ENCODE data around the gene LRRC56. TPM values are rescaled to one million over a fixed set of nuclear protein-coding genes. Genes with fewer than 3 reads are reported as not detected.
A peak's percentile ranks its signal among the peaks of the same experiment; 100 is the strongest.

LRRC56 gene, protein sequence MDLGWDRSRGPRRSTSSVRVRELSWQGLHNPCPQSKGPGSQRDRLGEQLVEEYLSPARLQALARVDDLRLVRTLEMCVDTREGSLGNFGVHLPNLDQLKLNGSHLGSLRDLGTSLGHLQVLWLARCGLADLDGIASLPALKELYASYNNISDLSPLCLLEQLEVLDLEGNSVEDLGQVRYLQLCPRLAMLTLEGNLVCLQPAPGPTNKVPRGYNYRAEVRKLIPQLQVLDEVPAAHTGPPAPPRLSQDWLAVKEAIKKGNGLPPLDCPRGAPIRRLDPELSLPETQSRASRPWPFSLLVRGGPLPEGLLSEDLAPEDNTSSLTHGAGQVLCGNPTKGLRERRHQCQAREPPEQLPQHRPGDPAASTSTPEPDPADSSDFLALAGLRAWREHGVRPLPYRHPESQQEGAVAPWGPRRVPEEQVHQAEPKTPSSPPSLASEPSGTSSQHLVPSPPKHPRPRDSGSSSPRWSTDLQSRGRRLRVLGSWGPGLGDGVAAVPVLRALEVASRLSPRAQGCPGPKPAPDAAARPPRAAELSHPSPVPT
- 1 to 10 TPM; 1.9 to 2.2 TPM for total RNA-seq

DNA sequence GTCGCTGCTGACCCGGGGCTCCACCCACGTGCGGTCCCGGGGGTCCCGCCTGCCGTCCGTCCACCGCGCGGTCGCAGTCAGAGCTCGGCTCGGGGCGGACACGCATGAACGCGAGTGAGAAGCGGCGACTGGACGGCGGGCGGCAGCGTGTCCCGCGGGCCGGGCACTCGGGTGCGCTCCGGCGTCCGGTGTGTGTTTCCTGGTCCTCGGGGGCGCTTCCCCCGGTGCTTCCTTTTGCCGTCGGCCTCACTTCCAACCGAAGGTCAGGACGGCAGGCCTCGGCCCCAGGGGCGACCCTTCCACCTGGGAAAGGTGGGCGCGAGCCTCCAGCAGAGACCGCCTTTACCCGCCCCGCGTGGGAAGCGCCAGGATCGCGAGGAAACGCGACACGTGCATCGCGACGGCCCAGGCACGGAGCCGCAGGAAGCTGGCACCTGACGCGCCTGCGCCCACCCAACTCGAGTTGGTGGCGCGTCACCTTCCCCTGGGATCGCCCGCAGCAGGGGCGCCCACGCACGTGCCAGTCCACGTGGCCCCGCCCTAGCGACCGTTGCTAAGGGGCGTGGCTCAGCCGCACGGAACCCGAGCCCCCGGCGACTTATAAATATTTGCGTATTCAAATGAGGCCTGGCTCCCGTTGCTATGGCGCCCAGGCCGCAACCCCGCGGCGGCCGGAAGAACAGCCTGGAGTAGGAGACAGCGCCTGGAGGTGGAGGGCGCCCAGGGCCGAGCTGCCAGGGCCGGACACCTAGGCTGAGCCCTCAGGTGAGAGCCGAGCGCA is at the start of gene LRRC56:
TSS of gene LRRC56 (plus strand) at position 687 of the 781 bp plus-strand sequence. CDS start 3,158 bp downstream, outside the sequence.
- H3K27ac Mint-ChIP-seq, result peak within 1 kb of the TSS; percentile 93
- ChIA-PET CTCF (interaction anchor here (1.0 to 1.9 kb wide), 4 partner anchors 17 to 189 kb away, joined by 5 to 15 read pairs (median 9); no protein-coding TSS in a partner anchor), POLR2A (interaction anchor here (1.0 to 1.6 kb wide), 4 partner anchors 32 to 250 kb away, joined by 3 to 5 read pairs (median 4); no protein-coding TSS in a partner anchor)
- peak within 1 kb of the TSS; percentile 88 for H3K4me3 Mint-ChIP-seq
- peak; percentile 40 for ATAC-seq
- H3K27me3 Mint-ChIP-seq (ENCODE audit: low read depth), result no peaks in the 10 kb centered on the region
- H3K4me1 Mint-ChIP-seq (ENCODE audit: low read depth), result peaks cover 26% of the 10 kb centered on the region
- no peaks in the 10 kb centered on the region for H3K9me3 Mint-ChIP-seq (ENCODE audit: insufficient read depth)
- DNase-seq, result peak; percentile 91
- peaks cover 2% of the 10 kb centered on the region for H3K36me3 Mint-ChIP-seq (ENCODE audit: low read depth)

DNA sequence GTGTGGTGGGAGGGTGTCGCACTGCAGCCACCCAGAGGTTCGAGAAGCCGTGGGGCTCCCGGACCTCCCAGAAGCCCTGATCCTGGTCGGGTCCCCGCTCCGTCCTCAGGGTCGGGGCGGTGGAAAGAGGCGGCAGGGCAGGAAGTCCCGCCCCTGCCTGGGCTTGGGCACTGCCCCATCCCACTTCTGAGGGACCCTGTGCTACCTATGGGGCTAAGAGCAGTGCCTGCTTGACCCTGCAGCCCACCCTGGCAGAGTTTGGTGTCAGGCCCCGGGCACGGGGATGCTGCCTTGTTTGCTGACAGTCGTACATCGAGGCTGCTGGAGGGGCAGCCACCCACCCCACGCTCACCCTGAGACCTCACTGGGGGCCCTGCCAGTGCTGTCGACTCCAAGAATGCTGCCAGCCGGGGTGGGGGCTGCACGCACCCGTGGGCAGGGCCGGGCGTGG is 49.7 kb upstream of the LRRC56 start:
- ChIA-PET POLR2A (no interaction called here), CTCF (no interaction called here)
- Mint-ChIP-seq H3K27me3 (ENCODE audit: low read depth) (no peaks in the 10 kb centered on the region), H3K27ac (no peak overlapping the region), H3K9me3 (ENCODE audit: insufficient read depth) (no peaks in the 10 kb centered on the region), H3K4me1 (ENCODE audit: low read depth) (no peaks in the 10 kb centered on the region), H3K36me3 (ENCODE audit: low read depth) (no peaks in the 10 kb centered on the region), H3K4me3 (no peak overlapping the region)
- no peak for ATAC-seq
- DNase-seq, result no peak

DNA sequence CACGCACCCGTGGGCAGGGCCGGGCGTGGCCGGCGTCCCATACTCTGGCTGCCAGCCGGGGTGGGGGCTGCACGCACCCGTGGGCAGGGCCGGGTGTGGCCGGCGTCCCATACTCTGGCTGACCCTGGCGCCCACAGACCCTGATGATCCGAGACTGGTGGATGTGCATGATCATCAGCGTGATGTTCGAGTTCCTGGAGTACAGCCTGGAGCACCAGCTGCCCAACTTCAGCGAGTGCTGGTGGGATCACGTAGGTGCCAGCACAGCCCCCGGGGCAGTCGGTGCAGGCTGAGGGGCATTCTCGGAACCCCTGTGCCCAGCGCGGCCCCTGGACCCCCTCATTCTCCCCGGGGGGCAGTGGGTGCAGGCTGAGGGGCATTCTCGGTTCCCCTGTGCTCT is 49.3 kb upstream of the LRRC56 start:
- Mint-ChIP-seq H3K27ac (no peak overlapping the region), H3K27me3 (ENCODE audit: low read depth) (no peaks in the 10 kb centered on the region), H3K36me3 (ENCODE audit: low read depth) (no peaks in the 10 kb centered on the region), H3K4me1 (ENCODE audit: low read depth) (no peaks in the 10 kb centered on the region), H3K9me3 (ENCODE audit: insufficient read depth) (no peaks in the 10 kb centered on the region), H3K4me3 (no peak overlapping the region)
- DNase-seq (no peak), ATAC-seq (no peak)
- ChIA-PET POLR2A (no interaction called here), CTCF (no interaction called here)

DNA sequence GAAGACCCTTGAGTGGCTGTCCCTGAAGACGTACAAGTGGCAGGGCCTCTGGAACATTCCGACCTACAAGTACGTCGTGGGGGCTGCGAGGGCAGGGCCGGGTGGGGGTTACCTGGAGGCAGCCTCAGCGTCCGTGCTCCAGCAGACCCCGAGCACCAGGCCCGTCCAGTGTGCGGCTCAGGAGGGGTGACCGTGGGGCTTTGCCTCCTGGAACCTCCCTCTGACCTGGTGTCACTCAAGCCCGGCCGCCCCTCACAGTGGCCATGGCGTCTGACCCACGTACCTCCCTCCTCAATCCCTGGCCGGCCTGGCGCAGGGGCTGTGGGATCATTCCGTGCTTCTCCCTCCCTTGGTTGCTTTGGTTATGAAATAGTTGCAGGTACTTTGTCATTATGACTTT is 48.7 kb upstream of the LRRC56 start:
- ATAC-seq (no peak), DNase-seq (no peak)
- H3K27me3 Mint-ChIP-seq (ENCODE audit: low read depth), result no peaks in the 10 kb centered on the region
- H3K36me3 Mint-ChIP-seq (ENCODE audit: low read depth), result no peaks in the 10 kb centered on the region
- CTCF ChIA-PET, result no interaction called here
- no peaks in the 10 kb centered on the region for H3K4me1 Mint-ChIP-seq (ENCODE audit: low read depth)
- H3K4me3 Mint-ChIP-seq, result no peak overlapping the region
- no peaks in the 10 kb centered on the region for H3K9me3 Mint-ChIP-seq (ENCODE audit: insufficient read depth)
- POLR2A ChIA-PET, result no interaction called here
- H3K27ac Mint-ChIP-seq, result no peak overlapping the region

DNA sequence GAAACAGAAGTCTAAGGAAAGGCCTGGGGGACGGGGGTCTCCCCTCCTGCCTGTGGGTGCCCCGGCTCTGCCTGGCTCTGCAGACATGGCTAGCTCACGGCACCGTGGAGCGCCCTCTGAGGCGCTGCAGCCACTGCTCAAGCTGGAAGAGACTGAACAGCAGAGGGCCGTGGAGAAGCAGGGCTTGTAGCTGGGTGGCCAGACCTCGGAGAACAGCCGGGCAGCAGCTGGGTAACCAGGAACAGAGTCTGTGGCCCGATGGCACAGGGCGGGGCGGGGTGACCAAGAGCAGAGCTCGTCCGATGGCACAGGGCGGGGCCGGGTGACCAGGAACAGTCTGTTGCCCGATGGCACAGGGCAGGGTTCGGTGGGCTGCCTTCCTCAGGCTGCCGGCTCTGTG is 48.3 kb upstream of the LRRC56 start:
- H3K9me3 Mint-ChIP-seq (ENCODE audit: insufficient read depth), result no peaks in the 10 kb centered on the region
- CTCF ChIA-PET, result no interaction called here
- POLR2A ChIA-PET, result no interaction called here
- DNase-seq (no peak), ATAC-seq (no peak)
- peak overlapping the region; percentile 43 for H3K27ac Mint-ChIP-seq
- no peak overlapping the region for H3K4me3 Mint-ChIP-seq
- no peaks in the 10 kb centered on the region for H3K4me1 Mint-ChIP-seq (ENCODE audit: low read depth)
- H3K36me3 Mint-ChIP-seq (ENCODE audit: low read depth), result no peaks in the 10 kb centered on the region
- no peaks in the 10 kb centered on the region for H3K27me3 Mint-ChIP-seq (ENCODE audit: low read depth)

DNA sequence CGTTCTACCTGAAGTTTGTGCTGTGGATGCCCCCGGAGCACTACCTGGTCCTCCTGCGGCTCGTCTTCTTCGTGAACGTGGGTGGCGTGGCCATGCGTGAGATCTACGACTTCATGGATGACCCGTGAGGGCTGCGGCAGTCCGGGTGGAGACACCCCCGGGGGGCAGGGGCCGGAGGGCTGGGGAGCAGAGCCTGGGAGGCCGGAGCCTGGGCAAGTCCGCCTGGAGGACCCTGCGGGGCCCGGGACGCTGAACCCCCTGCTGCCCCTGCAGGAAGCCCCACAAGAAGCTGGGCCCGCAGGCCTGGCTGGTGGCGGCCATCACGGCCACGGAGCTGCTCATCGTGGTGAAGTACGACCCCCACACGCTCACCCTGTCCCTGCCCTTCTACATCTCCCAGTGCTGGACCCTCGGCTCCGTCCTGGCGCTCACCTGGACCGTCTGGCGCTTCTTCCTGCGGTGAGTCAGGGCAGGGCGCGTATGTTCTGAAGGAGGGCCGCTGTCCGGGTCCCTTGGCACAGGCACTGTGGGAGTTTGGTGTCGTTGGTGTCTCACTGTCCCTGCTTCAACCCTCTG is 47.6 kb upstream of the LRRC56 start:
- Mint-ChIP-seq H3K4me3 (no peak overlapping the region), H3K27me3 (ENCODE audit: low read depth) (no peaks in the 10 kb centered on the region), H3K36me3 (ENCODE audit: low read depth) (peaks cover 2% of the 10 kb centered on the region), H3K27ac (no peak overlapping the region), H3K9me3 (ENCODE audit: insufficient read depth) (no peaks in the 10 kb centered on the region), H3K4me1 (ENCODE audit: low read depth) (no peaks in the 10 kb centered on the region)
- POLR2A ChIA-PET, result no interaction called here
- ATAC-seq, result no peak
- DNase-seq, result no peak
- CTCF ChIA-PET, result no interaction called here

DNA sequence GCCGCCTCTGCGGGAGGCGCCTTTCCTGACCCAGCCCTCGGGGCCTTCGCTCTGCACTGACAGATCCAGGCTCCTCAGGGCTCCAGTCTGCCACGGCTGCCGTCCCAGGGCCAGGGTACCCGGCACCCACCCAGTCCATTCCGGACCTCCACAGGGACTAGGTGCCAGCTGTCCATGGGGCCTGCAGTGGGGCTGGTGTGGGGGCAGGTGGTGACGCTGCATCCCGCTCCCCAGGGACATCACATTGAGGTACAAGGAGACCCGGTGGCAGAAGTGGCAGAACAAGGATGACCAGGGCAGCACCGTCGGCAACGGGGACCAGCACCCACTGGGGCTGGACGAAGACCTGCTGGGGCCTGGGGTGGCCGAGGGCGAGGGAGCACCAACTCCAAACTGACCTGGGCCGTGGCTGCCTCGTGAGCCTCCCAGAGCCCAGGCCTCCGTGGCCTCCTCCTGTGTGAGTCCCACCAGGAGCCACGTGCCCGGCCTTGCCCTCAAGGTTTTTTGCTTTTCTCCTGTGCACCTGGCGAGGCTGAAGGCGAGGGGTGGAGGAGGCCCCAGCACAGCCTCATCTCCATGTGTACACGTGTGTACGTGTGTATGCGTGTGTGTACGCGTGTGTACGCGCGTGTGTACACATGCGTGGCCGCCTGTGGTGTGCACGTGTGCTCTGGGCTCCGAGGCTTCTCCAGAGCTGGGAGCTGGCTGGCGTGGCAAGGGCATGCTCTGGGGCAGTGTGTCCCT is 47.0 kb upstream of the LRRC56 start:
- Mint-ChIP-seq H3K4me3 (no peak overlapping the region), H3K27me3 (ENCODE audit: low read depth) (no peaks in the 10 kb centered on the region), H3K27ac (no peak overlapping the region), H3K4me1 (ENCODE audit: low read depth) (no peaks in the 10 kb centered on the region), H3K36me3 (ENCODE audit: low read depth) (peaks cover 2% of the 10 kb centered on the region), H3K9me3 (ENCODE audit: insufficient read depth) (no peaks in the 10 kb centered on the region)
- ChIA-PET CTCF (no interaction called here), POLR2A (no interaction called here)
- ATAC-seq (no peak), DNase-seq (no peak)

DNA sequence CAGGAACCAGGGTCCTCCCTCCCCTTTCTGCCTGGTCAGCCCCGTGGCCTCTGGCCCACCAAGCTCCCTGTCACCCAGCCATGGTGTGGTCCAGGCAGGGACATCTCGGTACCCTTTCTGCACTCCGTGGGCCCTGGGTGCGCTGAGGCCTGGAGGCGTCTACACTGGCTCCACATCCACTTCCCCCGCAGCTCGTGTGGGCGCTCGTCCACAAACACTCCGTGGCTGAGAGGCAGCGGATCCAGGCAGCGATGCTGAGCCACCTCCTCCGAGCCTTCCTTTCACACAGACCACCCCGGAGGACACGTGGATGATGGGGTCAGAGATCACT is 46.4 kb upstream of the LRRC56 start:
- no peak for DNase-seq
- ChIA-PET POLR2A (no interaction called here), CTCF (no interaction called here)
- Mint-ChIP-seq H3K4me1 (ENCODE audit: low read depth) (no peaks in the 10 kb centered on the region), H3K36me3 (ENCODE audit: low read depth) (peaks cover 4% of the 10 kb centered on the region), H3K27ac (no peak overlapping the region), H3K27me3 (ENCODE audit: low read depth) (no peaks in the 10 kb centered on the region), H3K9me3 (ENCODE audit: insufficient read depth) (no peaks in the 10 kb centered on the region), H3K4me3 (no peak overlapping the region)
- ATAC-seq, result no peak

DNA sequence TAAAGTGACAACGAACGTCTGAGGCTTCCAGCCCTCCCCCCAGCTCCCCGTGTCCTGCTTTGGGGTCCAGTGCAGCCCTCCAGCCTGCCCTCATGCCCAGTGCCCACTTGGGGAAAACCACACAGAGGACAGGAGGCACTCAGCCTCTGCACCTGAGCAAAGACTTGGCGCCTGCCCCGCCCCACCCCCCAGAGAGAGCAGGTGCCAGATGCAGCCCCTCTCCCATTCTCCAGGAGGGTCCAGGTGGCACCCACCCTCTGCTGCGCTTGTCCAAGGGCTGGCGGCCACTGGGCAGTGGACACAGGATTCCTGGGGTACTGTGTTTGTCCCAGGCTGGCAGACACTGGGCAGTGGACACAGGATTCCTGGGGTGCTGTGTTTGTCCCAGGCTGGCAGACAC is 46.0 kb upstream of the LRRC56 start:
- Mint-ChIP-seq H3K27me3 (ENCODE audit: low read depth) (no peaks in the 10 kb centered on the region), H3K4me3 (no peak overlapping the region), H3K27ac (no peak overlapping the region), H3K9me3 (ENCODE audit: insufficient read depth) (no peaks in the 10 kb centered on the region), H3K36me3 (ENCODE audit: low read depth) (peaks cover 5% of the 10 kb centered on the region), H3K4me1 (ENCODE audit: low read depth) (no peaks in the 10 kb centered on the region)
- POLR2A ChIA-PET, result no interaction called here
- CTCF ChIA-PET, result no interaction called here
- DNase-seq (no peak), ATAC-seq (no peak)

DNA sequence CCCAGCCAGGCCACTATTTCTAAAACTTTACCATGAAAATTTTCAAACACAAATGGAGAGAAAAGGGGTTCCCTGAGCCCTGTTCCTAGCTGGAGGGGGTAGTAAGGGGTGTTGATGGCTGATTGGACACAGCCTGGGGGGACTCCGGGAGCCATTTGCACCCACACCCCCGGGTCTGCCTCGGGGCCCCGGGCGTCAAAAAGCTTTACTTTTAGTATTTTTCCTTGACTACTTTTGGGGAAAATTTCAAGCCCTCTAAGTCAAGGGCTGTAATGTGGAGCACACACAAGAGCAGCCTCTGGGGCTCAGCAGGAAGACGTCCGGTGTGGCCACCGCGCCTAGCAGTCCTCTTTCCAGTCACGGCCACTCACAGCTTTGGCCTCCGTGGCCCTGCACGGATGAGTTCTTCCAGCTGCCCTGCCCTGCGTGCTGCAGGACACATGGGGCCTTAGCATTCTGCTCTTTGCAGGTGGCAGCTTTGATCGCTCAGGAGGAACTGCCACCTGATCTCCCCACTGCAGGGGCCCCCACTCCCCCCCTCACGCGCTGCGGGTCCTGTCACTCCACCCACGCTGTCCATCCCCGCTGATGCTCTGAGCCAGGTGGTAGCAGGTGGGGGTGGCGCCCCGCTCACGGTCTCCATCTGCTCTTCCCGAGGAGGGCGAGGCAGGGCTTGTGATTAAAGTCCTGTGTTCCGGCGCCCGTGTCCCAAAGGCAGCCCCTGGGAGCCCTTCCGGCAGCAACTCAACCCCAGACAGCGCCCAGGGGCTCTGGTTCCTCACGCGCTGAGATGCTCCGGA is 44.7 kb upstream of the LRRC56 start:
- CTCF ChIA-PET, result interaction anchor here (1.1 kb wide), 1 partner anchor 43 kb away, joined by 3 read pairs; the partner anchor contains the start of gene PTDSS2
- H3K4me1 Mint-ChIP-seq (ENCODE audit: low read depth), result peaks cover 11% of the 10 kb centered on the region
- no peak overlapping the region for H3K4me3 Mint-ChIP-seq
- ATAC-seq, result no peak
- H3K9me3 Mint-ChIP-seq (ENCODE audit: insufficient read depth), result no peaks in the 10 kb centered on the region
- DNase-seq, result no peak
- no peaks in the 10 kb centered on the region for H3K27me3 Mint-ChIP-seq (ENCODE audit: low read depth)
- H3K27ac Mint-ChIP-seq, result no peak overlapping the region
- peaks cover 17% of the 10 kb centered on the region for H3K36me3 Mint-ChIP-seq (ENCODE audit: low read depth)
- POLR2A ChIA-PET, result interaction anchor here (0.6 to 1.6 kb wide), 2 partner anchors 54 to 1358 kb away, joined by 4 read pairs; no protein-coding TSS in a partner anchor
